HEK293T (cell line): ENCODE measurements around the gene ALDH18A1.

Experiments used
- CTCF ChIA-PET: fragments of 350-600 bp; formaldehyde crosslinking; extraction: SDS; loops from one replicate; lab custom pipeline; 2021; ENCODE audit warnings: antibody characterized with exemption, inconsistent platforms; lab: Yijun Ruan, JAX
- POLR2A ChIA-PET: fragments of 350-600 bp; formaldehyde crosslinking; extraction: SDS; loops from one replicate; lab custom pipeline; 2020; ENCODE audit warnings: antibody characterized with exemption, inconsistent platforms; lab: Yijun Ruan, JAX
- DNase-seq: peaks from one replicate; pipeline ENCODE4 v3.0.0; 2012; ENCODE audit warnings: mixed read lengths; ENCODE audit errors: extremely low spot score
- ARNT ChIP-seq: fragments of 450-650 bp; IDR thresholded peaks from 2 replicates; pipeline ENCODE4 v1.6.1; 2017; ENCODE audit warnings: mild to moderate bottlenecking
- BHLHE40 ChIP-seq: fragments of 450-650 bp; IDR thresholded peaks from 2 replicates; pipeline ENCODE4 v1.6.1; 2016; ENCODE audit warnings: mild to moderate bottlenecking, moderate library complexity, borderline replicate concordance
- CTBP1 ChIP-seq: fragments of 450-650 bp; IDR thresholded peaks from 2 replicates; pipeline ENCODE4 v1.6.1; 2016; ENCODE audit warnings: borderline replicate concordance
- ELF4 ChIP-seq: fragments of 450-650 bp; IDR thresholded peaks from 2 replicates; pipeline ENCODE4 v1.6.1; 2017; ENCODE audit warnings: antibody characterized with exemption
- FOXA1 ChIP-seq: fragments of 450-650 bp; IDR thresholded peaks from 2 replicates; pipeline ENCODE4 v1.6.1; 2016; ENCODE audit warnings: mild to moderate bottlenecking
- FOXK2 ChIP-seq: fragments of 450-650 bp; IDR thresholded peaks from 2 replicates; pipeline ENCODE4 v1.6.1; 2016; ENCODE audit warnings: mild to moderate bottlenecking
- FOXM1 ChIP-seq: fragments of 450-650 bp; IDR thresholded peaks from 2 replicates; pipeline ENCODE4 v1.6.1; 2017; ENCODE audit warnings: mild to moderate bottlenecking, borderline replicate concordance
- HDGF ChIP-seq: fragments of 450-650 bp; IDR thresholded peaks from 2 replicates; pipeline ENCODE4 v1.6.1; 2017; ENCODE audit warnings: antibody characterized with exemption, borderline replicate concordance
- L3MBTL2 ChIP-seq: fragments of 450-650 bp; conservative IDR thresholded peaks from 2 replicates; pipeline ENCODE4 v1.6.1; 2016; ENCODE audit warnings: mild to moderate bottlenecking
- LEF1 ChIP-seq: fragments of 450-650 bp; IDR thresholded peaks from 2 replicates; pipeline ENCODE4 v1.6.1; 2017; ENCODE audit warnings: mild to moderate bottlenecking, borderline replicate concordance
- NFRKB ChIP-seq: fragments of 450-650 bp; IDR thresholded peaks from 2 replicates; pipeline ENCODE4 v1.6.1; 2016; ENCODE audit warnings: mild to moderate bottlenecking, moderate library complexity
- PKNOX1 ChIP-seq: fragments of 450-650 bp; IDR thresholded peaks from 2 replicates; pipeline ENCODE4 v1.6.1; 2016
- SP1 ChIP-seq: fragments of 450-650 bp; IDR thresholded peaks from 2 replicates; pipeline ENCODE4 v1.6.1; 2017
- SUZ12 ChIP-seq: fragments of 450-650 bp; IDR thresholded peaks from 2 replicates; pipeline ENCODE4 v1.6.1; 2016; ENCODE audit warnings: mild to moderate bottlenecking
- TARDBP ChIP-seq: fragments of 450-650 bp; IDR thresholded peaks from 2 replicates; pipeline ENCODE4 v1.6.1; 2016
- ZNF384 ChIP-seq: fragments of 450-650 bp; IDR thresholded peaks from 2 replicates; pipeline ENCODE4 v1.6.1; 2016

The ALDH18A1 gene

GRCh38 chr10:95579835-95580535, 76.5 kb downstream of the ALDH18A1 start:
- TF ChIP-seq CTBP1 (no peak), ZNF384 (no peak), L3MBTL2 (no peak), NFRKB (no peak), FOXM1 (no peak), ARNT (no peak), ELF4 (no peak), FOXA1 (no peak), SUZ12 (no peak), PKNOX1 (no peak), TARDBP (no peak), BHLHE40 (no peak), FOXK2 (no peak), LEF1 (no peak), HDGF (no peak), SP1 (no peak)
- CTCF ChIA-PET = interaction anchor here (1.3 kb wide), 1 partner anchor 134 kb away, joined by 3 read pairs; no protein-coding TSS in a partner anchor
- POLR2A ChIA-PET = no interaction called here
- DNase-seq = no peak

DNA sequence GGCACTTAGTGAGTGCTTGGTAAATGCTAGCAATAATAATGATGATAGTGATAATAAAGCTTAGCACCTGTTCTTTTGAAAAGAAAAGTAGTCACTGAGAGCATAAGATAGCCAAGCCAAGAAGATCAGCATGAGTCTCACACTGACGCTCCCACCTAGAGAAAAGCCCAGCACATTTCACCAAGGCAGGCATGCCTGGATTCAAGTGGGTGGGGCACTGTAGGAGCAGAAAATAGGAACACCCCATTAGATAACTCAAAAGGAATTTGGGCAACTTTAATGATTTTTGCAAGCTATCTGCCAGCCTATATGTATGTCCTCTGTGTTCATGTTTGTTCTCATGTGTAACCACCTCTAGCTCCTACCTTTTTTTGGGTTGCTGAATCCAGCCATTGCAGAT, 77.2 kb downstream of the ALDH18A1 start:
- DNase-seq = no peak
- no peak for TF ChIP-seq TARDBP
- TF ChIP-seq ZNF384 = no peak
- no peak for TF ChIP-seq CTBP1
- TF ChIP-seq HDGF = no peak
- no peak for TF ChIP-seq FOXA1
- TF ChIP-seq FOXK2 = no peak
- TF ChIP-seq BHLHE40 = no peak
- ChIA-PET CTCF (no interaction called here), POLR2A (no interaction called here)

GRCh38 chr10:95578619-95579018, 77.9 kb downstream of the ALDH18A1 start:
- CTCF ChIA-PET = no interaction called here
- POLR2A ChIA-PET = no interaction called here

GRCh38 chr10:95574649-95575365, 81.7 kb downstream of the ALDH18A1 start:
- DNase-seq = no peak
- ChIA-PET CTCF (no interaction called here), POLR2A (no interaction called here)
- TF ChIP-seq LEF1 = no peak
- TF ChIP-seq FOXM1 = no peak
- no peak for TF ChIP-seq CTBP1
- no peak for TF ChIP-seq ARNT
- no peak for TF ChIP-seq TARDBP
- no peak for TF ChIP-seq L3MBTL2
- no peak for TF ChIP-seq SP1
- TF ChIP-seq FOXA1 = no peak
- TF ChIP-seq NFRKB = no peak
- TF ChIP-seq HDGF = no peak
- no peak for TF ChIP-seq SUZ12
- no peak for TF ChIP-seq BHLHE40

More at GRCh38 chr10:95578619-95579018, 77.9 kb downstream of the ALDH18A1 start:
- TF ChIP-seq SP1 (no peak), L3MBTL2 (no peak), FOXM1 (no peak), SUZ12 (no peak)
- DNase-seq = no peak

DNA sequence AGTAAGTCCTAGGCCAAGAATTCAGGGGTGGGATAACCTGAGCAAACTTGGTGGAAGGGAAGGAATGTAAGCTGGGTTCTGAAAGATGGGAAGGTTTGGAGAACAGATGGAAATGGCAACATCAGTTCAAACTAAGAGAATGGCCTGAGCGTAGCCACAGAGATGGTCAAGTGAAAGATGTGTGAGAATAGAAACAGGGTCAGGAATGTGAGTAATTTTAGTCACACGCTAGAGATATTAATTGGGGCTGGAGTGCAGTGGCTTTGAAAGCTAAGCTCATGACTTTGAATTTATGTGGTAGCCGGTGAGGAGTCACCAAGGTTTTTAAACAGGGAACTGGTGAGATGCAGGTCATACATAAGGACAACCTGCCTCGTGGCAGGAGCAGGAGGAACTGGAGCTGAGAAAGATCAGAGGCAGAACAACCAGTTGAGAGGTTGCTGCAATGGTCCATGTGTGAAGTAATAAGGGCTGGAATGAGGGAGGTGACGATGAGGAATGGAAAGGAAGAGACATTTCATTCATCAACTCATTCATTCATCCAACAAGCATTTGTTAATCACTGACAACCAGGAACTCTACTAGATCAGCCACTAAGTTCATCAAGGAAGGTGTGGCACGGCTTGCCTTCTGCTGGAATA, 82.4 kb downstream of the ALDH18A1 start:
- POLR2A ChIA-PET = no interaction called here
- TF ChIP-seq BHLHE40 (no peak), NFRKB (no peak), CTBP1 (no peak), FOXM1 (no peak), ZNF384 (no peak), FOXK2 (no peak), SP1 (no peak), L3MBTL2 (no peak), ELF4 (no peak), FOXA1 (no peak), LEF1 (no peak), PKNOX1 (no peak)
- CTCF ChIA-PET = interaction anchor here (0.6 kb wide), 1 partner anchor 62 kb away, joined by 9 read pairs; no protein-coding TSS in a partner anchor
- no peak for DNase-seq

GRCh38 chr10:95573527-95573926, 83.0 kb downstream of the ALDH18A1 start:
- ChIA-PET POLR2A (no interaction called here), CTCF (interaction anchor here (0.6 kb wide), 1 partner anchor 61 kb away, joined by 9 read pairs; no protein-coding TSS in a partner anchor)
- peak; percentile 4 for DNase-seq
- no peak for TF ChIP-seq CTBP1
- no peak for TF ChIP-seq ZNF384
- TF ChIP-seq FOXA1 = no peak
- no peak for TF ChIP-seq SP1
- no peak for TF ChIP-seq LEF1
- TF ChIP-seq HDGF = no peak
- no peak for TF ChIP-seq FOXM1
- TF ChIP-seq FOXK2 = no peak
- no peak for TF ChIP-seq SUZ12
- no peak for TF ChIP-seq ARNT
- TF ChIP-seq BHLHE40 = no peak
- TF ChIP-seq ELF4 = no peak
- TF ChIP-seq PKNOX1 = no peak
- no peak for TF ChIP-seq L3MBTL2
- TF ChIP-seq NFRKB = no peak
- no peak for TF ChIP-seq TARDBP
